Central memory CD8-positive, alpha-beta T cell (primary cell): ENCODE results near the gene SPRN.

ENCODE experiments used
- ATAC-seq: fragments of 150-1000 bp; cut with Tn5 transposase; replicated peaks from 2 replicates; pipeline ENCODE4 v1.10.0; 2022; ENCODE audit warnings: mild to moderate bottlenecking, moderate FRiP score, moderate number of reproducible peaks; ENCODE audit not compliant: poor library complexity, severe bottlenecking; ENCODE audit errors: extremely low read depth
- DNase-seq, 2 donors: peaks; one replicate each; pipeline ENCODE4 v3.0.0; 2021; ENCODE audit warnings: low spot score in 2 of 2
- H3K27ac Mint-ChIP-seq: one replicate; pipeline ENCODE4 v1.8.0; 2022; ENCODE audit warnings: low read depth, mild to moderate bottlenecking, moderate library complexity, mixed read lengths
- H3K27me3 Mint-ChIP-seq: one replicate; pipeline ENCODE4 v1.8.0; 2022; ENCODE audit warnings: mixed read lengths
- H3K36me3 Mint-ChIP-seq: one replicate; pipeline ENCODE4 v1.8.0; 2022; ENCODE audit warnings: mild to moderate bottlenecking, moderate library complexity, mixed read lengths; ENCODE audit not compliant: insufficient read depth
- H3K4me1 Mint-ChIP-seq: one replicate; pipeline ENCODE4 v1.8.0; 2022; ENCODE audit warnings: mixed read lengths
- H3K4me3 Mint-ChIP-seq: one replicate; pipeline ENCODE4 v1.8.0; 2022; ENCODE audit warnings: mild to moderate bottlenecking, moderate library complexity, mixed read lengths
- H3K9me3 Mint-ChIP-seq: one replicate; pipeline ENCODE4 v1.8.0; 2022; ENCODE audit warnings: mixed read lengths

SPRN gene

DNA sequence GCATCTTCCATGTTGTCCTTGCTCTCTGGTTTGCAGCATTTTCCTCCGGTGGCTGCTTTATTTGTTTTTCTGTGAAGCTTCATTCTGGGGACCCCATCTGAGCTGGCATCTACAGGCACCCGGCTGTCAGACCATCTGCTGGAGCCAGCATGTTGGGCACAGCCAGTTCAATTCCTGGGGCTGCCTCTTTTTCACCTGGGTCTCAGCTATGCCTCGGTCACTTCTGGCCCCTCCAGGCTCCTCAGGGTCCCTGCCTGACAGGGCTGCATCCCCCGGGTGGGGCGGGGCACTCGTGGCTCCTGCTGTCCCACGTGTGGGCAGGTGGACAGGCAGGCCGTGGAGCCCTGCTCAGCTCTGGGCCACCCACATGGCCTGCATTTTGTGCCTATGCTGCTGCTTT, 37.4 kb upstream of the SPRN start:
- H3K27ac Mint-ChIP-seq = no peak overlapping the region
- H3K27me3 Mint-ChIP-seq = no peaks in the 10 kb centered on the region
- no peak for DNase-seq
- H3K4me1 Mint-ChIP-seq = no peaks in the 10 kb centered on the region
- no peaks in the 10 kb centered on the region for H3K9me3 Mint-ChIP-seq
- no peak for ATAC-seq
- H3K36me3 Mint-ChIP-seq = peaks cover 5% of the 10 kb centered on the region
- H3K4me3 Mint-ChIP-seq = no peak overlapping the region

GRCh38 chr10:133461027-133461426, 36.6 kb upstream of the SPRN start:
- ATAC-seq = no peak
- H3K27me3 Mint-ChIP-seq = no peaks in the 10 kb centered on the region
- H3K9me3 Mint-ChIP-seq = no peaks in the 10 kb centered on the region
- H3K27ac Mint-ChIP-seq = no peak overlapping the region
- no peak for DNase-seq
- H3K36me3 Mint-ChIP-seq = peaks cover 5% of the 10 kb centered on the region
- no peaks in the 10 kb centered on the region for H3K4me1 Mint-ChIP-seq
- H3K4me3 Mint-ChIP-seq = no peak overlapping the region

- ATAC-seq (no peak), DNase-seq (no peak)
- Mint-ChIP-seq H3K36me3 (peaks cover 5% of the 10 kb centered on the region), H3K27me3 (no peaks in the 10 kb centered on the region), H3K4me3 (no peak overlapping the region), H3K27ac (no peak overlapping the region), H3K9me3 (no peaks in the 10 kb centered on the region), H3K4me1 (no peaks in the 10 kb centered on the region)
Measured at GRCh38 chr10:133460208-133460769, 35.9 kb upstream of the SPRN start.

- H3K4me1 Mint-ChIP-seq = no peaks in the 10 kb centered on the region
- no peaks in the 10 kb centered on the region for H3K27me3 Mint-ChIP-seq
- H3K4me3 Mint-ChIP-seq = no peak overlapping the region
- no peaks in the 10 kb centered on the region for H3K9me3 Mint-ChIP-seq
- H3K36me3 Mint-ChIP-seq = peaks cover 5% of the 10 kb centered on the region
- H3K27ac Mint-ChIP-seq = no peak overlapping the region
- ATAC-seq (no peak), DNase-seq (no peak)
Measured at GRCh38 chr10:133459454-133460207, 35.2 kb upstream of the SPRN start.

GRCh38 chr10:133458710-133459453, 34.5 kb upstream of the SPRN start:
- H3K4me1 Mint-ChIP-seq = no peaks in the 10 kb centered on the region
- peaks cover 5% of the 10 kb centered on the region for H3K36me3 Mint-ChIP-seq
- ATAC-seq = no peak
- H3K27ac Mint-ChIP-seq = no peak overlapping the region
- no peaks in the 10 kb centered on the region for H3K27me3 Mint-ChIP-seq
- DNase-seq = no peak
- no peak overlapping the region for H3K4me3 Mint-ChIP-seq
- no peaks in the 10 kb centered on the region for H3K9me3 Mint-ChIP-seq

GRCh38 chr10:133458021-133458709, 33.7 kb upstream of the SPRN start:
- H3K36me3 Mint-ChIP-seq = peaks cover 5% of the 10 kb centered on the region
- H3K9me3 Mint-ChIP-seq = no peaks in the 10 kb centered on the region
- ATAC-seq (no peak), DNase-seq (no peak)
- H3K27me3 Mint-ChIP-seq = no peaks in the 10 kb centered on the region
- no peaks in the 10 kb centered on the region for H3K4me1 Mint-ChIP-seq
- no peak overlapping the region for H3K27ac Mint-ChIP-seq
- H3K4me3 Mint-ChIP-seq = no peak overlapping the region

- ATAC-seq (no peak), DNase-seq (no peak)
- H3K4me1 Mint-ChIP-seq = no peaks in the 10 kb centered on the region
- H3K36me3 Mint-ChIP-seq = peaks cover 5% of the 10 kb centered on the region
- H3K9me3 Mint-ChIP-seq = no peaks in the 10 kb centered on the region
- H3K27ac Mint-ChIP-seq = no peak overlapping the region
- H3K27me3 Mint-ChIP-seq = no peaks in the 10 kb centered on the region
- no peak overlapping the region for H3K4me3 Mint-ChIP-seq
Measured at GRCh38 chr10:133457100-133457841, 32.8 kb upstream of the SPRN start.

DNA sequence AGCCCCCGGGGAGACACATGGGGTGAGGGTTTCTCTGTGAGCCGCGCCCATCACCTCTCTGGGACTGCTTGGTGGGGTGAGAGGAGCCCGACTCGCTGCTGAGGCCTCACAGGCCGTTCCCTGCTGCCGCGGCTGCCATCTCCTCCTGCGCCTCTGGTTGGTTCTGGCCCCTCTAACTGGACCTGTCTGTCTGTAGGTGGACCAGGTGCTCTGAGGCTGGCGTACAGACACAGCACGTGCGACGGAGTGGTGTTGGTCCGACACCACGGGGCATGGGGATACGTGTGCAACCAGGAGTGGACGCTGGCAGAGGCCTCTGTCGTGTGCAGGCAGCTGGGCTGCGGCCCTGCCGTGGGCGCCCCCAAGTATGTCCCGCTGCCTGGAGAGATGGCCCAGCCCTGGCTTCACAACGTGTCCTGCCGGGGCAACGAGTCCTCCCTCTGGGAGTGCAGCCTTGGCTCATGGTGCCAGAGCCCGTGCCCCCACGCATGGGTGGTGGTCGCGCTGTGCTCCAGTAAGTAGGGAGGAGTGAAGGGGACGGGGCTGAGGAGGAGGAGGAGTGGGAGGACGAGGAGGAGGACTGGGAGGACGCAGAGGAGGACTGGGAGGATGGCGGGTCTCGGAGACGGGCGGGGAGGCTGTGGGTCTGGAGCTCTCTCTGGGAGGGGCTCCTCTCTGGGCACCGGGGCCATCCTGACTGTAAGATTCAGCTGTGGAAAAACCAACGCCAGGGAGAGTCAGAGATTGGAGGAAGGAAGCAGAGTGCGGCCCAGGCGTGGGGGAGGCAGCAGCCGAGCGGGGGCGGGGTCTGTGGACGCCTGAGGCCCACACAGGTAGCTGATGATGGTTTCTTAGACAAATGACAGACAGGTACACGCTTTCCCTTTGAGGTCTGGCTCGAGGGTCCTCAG, 31.9 kb upstream of the SPRN start:
- DNase-seq (no peak), ATAC-seq (no peak)
- no peaks in the 10 kb centered on the region for H3K4me1 Mint-ChIP-seq
- H3K27me3 Mint-ChIP-seq = no peaks in the 10 kb centered on the region
- H3K27ac Mint-ChIP-seq = no peak overlapping the region
- no peak overlapping the region for H3K4me3 Mint-ChIP-seq
- H3K36me3 Mint-ChIP-seq = peaks cover 5% of the 10 kb centered on the region
- no peaks in the 10 kb centered on the region for H3K9me3 Mint-ChIP-seq

- no peak for ATAC-seq
- Mint-ChIP-seq H3K4me1 (no peaks in the 10 kb centered on the region), H3K36me3 (peaks cover 5% of the 10 kb centered on the region), H3K27ac (no peak overlapping the region), H3K27me3 (no peaks in the 10 kb centered on the region), H3K4me3 (no peak overlapping the region), H3K9me3 (no peaks in the 10 kb centered on the region)
- no peak for DNase-seq
Measured at GRCh38 chr10:133455611-133456031, 31.2 kb upstream of the SPRN start.

GRCh38 chr10:133455196-133455595, 30.8 kb upstream of the SPRN start:
- Mint-ChIP-seq H3K4me1 (no peaks in the 10 kb centered on the region), H3K4me3 (no peak overlapping the region), H3K27ac (no peak overlapping the region)

GRCh38 chr10:133454204-133454893, 29.9 kb upstream of the SPRN start:
- Mint-ChIP-seq H3K27me3 (no peaks in the 10 kb centered on the region), H3K4me1 (no peaks in the 10 kb centered on the region), H3K9me3 (peaks cover 3% of the 10 kb centered on the region), H3K4me3 (no peak overlapping the region), H3K36me3 (peaks cover 5% of the 10 kb centered on the region), H3K27ac (no peak overlapping the region)
- DNase-seq = no peak
- ATAC-seq = no peak

More at GRCh38 chr10:133455196-133455595, 30.8 kb upstream of the SPRN start:
- Mint-ChIP-seq H3K36me3 (peaks cover 5% of the 10 kb centered on the region), H3K9me3 (no peaks in the 10 kb centered on the region), H3K27me3 (no peaks in the 10 kb centered on the region)
- no peak for ATAC-seq
- DNase-seq = no peak
